CD4-positive, alpha-beta T cell treated with Interleukin-6 at 100 ng/mL for 8 hours (primary cell): ENCODE measurements around the gene ALKBH6.

Source experiments
- DNase-seq: peaks from one replicate; pipeline ENCODE4 v3.0.0-alpha.2; 2020; ENCODE audit warnings: mixed read lengths, low spot score

Gene ALKBH6

DNA sequence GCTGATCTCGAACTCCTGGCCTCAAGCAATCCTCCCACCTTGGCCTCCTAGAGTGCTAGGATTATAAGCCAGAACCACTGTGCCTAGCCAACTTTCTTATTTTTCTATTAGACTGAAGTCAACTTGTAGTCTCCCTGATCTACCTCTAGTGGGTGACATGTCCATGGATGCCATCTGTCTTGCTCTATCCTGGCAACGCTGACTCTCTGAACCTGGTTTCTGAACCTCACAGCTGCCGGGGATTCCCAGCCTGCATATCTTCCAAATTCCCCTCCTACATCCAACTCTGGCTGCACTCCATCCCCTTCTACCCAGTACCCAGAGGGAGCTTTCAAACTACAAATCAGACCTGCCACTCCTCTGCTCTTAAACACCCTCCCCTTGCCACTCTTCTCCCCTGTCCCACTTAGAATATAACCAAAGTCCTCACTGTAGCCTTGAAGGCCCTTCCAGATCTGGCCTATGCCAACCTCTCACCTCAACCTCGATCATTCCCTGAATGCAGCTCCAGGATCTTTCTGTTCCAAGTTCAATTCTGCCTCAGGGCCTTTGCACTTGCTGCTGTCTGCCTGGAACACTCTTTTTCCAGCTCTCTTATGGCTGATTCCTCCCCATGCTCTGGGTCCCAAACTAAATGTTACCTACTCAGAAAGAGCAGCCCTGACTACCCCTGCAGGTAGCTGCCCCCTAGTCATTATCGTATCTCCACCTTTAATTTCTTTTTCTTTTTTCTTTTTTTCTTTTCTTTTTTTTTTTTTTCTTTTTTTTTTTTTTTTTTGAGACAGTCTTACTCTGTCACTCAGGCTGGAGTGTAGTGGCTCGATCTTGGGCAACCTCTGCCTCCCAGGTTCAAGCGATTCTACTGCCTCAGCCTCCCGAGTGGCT lies 16.5 kb upstream of the ALKBH6 start:
- DNase-seq, result no peak

- no peak for DNase-seq
Measured at GRCh38 chr19:36028313-36029041, 14.5 kb upstream of the ALKBH6 start.

- no peak for DNase-seq
Measured at GRCh38 chr19:36027696-36028095, 13.7 kb upstream of the ALKBH6 start.

GRCh38 chr19:36026091-36026876 lies 12.3 kb upstream of the ALKBH6 start:
- no peak for DNase-seq

DNA sequence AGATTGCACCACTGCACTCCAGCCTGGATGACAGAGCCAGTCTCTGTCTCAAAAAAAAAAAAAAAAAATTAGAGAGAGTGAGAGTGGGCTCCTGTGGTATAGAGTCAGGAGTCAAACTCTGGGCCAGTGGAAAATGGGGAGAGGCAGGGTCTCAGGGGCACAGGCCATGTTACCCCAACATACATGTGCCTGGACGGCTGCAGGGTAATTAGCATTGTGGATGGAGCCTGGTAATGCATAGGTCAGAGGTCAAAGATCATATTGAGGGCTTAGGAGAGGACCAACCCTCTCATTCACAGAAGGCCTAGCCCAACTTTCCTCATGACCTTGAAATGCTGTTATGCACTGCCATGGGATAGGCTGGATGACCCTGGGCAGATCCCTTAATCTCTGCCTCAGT lies 11.5 kb upstream of the ALKBH6 start:
- DNase-seq, result no peak

DNA sequence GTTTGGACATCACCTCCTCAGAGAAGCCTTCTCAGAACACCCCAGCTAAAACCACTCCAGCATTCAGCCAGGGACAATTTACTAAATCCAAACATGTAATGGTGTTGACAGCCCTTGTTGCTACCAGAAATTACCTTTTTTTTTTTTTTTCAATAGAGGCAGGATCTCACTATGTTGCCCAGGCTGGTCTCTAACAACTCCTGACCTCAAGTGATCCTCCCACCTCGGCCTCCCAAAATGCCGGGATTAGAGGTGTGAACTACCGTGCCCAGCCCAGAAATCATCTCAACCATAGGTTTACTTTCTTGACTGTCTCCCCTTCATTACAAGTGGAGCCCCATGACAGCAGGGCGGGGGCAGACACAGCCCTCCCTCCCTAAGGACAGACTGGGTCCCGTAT lies 9.4 kb upstream of the ALKBH6 start:
- DNase-seq, result no peak

DNA sequence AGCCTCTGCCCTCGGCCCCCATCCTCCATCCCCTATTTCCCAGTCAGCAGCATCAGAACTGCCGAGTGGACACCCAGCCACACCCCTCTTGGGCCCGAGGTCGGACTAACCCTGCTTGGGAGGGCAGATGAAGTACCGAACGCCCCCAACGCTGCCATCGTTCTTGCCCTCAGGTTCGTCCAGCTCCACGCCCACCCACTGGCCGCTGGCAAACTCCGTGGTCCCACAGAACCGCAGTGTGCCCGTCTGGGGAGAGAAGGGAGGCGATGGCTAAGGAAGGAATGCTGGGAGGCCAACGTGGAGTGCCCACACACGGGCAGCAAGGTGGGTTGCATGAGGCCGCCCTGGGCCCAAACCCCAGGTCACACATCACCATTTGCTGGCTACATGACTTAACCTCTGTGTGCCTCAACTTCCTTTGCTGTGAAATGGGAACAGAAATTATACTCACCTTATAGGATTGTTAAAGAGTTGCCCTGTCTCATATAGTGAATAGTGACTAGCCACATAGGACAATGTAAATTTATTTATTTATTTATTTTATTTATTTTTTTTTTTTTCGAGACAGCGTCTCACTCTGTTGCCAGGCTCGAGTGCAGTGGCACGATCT lies 5.2 kb upstream of the ALKBH6 start:
- no peak for DNase-seq

DNA sequence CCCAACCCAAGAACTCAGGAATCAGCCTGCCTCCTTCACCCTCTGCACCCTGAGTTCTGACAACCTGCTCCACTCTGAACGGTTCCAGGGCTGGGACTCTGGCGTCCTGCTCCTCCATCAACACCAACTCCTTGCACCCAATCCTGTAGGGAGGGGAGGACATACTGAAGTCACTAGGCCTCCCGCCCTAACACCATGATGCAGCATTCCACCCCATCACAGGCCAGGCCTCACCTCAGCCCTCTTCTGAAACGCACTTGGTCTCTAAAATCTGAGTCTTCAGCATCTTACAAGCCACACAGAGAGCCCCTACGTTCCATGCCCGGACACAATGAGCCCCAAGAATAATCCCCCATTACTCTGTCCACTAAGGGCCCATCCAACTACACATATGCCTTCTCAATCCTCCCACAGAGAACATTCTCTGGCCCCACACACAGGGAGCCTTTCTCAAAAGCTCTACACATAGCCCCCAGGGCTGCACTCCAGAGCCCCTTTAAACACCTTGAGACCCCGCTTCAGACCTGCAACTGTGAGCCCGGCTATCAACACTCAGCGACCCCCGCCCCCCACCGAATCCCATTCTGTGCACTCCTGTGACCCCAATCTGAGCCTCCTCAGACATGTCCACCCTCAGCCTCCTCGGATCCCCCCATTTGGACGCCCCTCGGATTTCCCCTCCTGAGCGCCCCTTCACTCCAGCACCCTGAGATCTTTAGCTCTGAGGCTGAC lies 567 bp downstream of the ALKBH6 start:
- DNase-seq, result no peak

GRCh38 chr19:36010402-36010801 lies 3.6 kb downstream of the ALKBH6 start:
- no peak for DNase-seq

DNA sequence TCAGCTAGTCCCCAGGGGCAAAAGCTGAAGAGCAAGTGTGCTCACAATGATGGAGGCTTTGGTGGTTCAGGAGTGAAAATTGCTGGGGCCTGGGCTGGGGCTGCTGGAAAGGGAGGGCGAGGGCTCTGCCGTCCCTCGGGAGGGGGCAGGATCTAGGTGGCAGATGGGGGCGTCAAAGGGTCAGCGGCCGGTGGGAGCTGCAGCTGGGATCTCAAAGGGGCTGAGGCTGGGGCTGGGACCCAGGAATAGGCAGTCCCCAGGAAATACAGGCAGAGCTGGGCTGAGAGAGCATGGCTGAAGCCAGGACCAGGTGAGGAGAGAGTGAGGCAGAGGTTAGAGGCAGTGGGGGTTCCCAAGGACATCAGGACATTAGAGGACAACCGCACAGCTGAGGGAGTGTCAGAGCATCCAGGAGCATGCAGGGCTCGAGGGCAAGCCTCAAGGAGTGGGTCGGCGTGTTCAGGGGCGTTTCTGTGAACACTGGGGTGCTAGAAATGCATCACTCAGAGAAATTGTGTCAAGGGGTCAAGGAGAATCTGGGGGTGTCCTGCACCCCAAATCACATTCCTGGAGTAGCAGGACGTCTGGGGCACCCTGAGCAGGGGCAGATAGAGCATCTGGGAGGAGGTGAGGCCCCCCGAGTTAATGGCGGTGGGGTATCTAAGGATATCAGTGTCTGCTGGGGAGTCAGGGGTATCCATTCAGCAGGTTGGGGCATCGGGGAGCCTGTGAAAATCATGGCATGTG lies 4.2 kb downstream of the ALKBH6 start:
- no peak for DNase-seq

DNA sequence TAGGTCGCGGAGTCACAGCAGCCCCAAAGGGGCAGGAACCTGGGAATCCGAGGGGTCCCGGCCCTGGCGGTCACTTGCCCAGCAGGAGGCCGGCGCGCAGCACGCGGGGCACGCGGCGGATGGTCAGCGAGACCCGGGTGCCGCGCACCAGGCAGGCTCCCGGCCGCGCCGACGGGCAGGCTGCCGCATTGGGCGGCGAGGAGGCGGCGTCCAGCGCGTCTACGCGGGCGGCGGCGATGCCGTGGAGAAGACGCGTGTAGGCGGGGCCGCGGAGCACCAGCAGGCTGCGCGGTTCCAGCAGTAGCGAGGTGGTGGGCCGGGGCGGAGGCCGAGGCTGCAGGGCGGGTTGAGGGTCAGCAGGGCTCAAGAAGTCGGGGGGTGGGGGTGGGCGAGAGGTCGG lies 4.8 kb downstream of the ALKBH6 start:
- DNase-seq, result peak; percentile 28

DNA sequence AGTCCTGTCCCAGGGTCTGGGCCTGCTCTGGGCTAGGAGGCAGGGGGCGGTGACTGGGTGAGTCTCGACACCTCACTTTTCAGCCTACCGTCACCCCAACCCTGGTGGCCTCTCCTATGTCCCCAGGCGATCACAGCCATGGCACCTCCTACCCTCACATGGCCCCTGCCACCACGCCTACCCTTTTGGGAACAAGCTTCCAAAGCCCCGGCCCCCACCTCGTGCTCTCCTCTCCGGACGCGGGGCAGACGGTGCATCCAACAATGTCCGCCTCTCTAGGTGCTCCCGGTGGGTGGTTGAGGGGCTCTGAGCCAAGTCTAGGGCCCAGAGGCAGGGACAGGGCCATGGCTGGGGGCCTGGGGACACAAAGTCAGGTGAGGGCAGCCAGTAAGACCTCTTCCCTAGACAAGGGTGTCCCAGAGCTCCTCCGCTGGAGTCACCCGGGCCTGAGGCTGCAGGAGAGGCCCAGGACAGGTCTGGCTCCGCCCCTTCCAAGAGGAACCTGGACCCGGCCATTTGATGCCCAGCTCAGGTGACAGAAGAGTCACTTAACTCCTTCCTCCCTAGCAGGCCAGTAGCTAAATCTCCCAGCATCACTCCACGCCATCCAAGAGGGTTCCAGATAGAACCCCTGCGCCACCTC lies 5.6 kb downstream of the ALKBH6 start, which contains the start of gene SYNE4:
TSS of gene SYNE4 (minus strand) at position 478 of the 643 bp plus-strand sequence. CDS start at position 346, 132 bp downstream.
- DNase-seq, result no peak

GRCh38 chr19:36006955-36007354 lies 7.1 kb downstream of the ALKBH6 start:
- DNase-seq, result no peak

DNA sequence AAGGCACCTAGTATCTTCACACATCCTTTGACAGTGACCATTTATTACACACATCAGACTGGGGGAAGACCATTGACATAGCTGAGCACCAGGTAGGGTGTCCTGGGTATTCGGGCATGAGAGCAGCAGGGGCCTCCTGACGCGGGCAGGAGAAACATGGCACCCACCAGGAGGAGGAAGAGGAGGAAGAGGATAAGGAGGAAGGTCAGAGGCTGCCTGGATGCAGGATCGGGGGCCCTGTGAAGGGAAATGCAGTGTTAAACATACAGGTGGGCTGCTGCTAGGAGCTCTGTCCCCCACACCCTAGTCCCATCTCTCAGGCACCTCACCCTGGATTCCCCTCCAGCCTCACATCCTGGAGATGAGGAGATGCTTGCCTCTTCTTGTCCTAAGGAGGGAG lies 10.7 kb downstream of the ALKBH6 start:
- no peak for DNase-seq

DNA sequence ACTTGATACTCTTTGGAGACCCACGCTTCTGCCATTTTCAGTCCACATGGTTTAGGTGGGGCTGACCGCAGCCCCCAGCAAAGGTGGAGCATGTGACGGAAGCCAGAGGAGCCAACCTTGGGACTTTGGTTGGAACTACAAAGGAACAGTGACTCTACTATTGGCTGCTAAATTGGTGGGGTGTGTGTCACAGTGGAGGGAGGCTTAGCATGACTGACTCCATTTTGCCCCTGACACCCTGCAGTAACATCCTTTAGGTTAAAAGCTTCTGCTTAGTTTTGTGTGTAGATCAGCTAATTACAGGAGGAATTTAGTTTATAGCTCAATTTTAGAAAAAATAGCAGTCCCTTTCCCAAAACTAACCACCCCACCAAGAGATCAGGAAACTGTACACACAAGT lies 12.4 kb downstream of the ALKBH6 start:
- no peak for DNase-seq

DNA sequence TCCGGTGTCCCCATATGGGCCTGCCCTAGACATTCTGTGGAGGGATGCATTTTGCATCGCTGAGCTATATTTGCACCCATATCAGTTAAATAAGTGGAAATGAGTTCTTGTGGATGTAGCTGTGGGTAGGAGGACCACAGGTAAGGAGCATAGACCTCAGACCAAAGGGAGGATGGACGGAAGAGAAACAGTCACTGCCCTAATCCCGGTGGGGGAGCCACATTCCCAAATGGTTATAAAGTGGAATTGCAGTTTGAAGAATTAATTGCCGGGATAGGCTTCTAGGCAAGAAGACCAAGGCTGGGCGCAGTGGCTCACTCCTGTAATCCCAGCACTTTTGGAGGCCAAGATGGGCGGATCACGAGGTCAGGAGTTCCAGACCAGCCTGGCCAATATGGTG lies 17.2 kb downstream of the ALKBH6 start:
- DNase-seq, result no peak

DNA sequence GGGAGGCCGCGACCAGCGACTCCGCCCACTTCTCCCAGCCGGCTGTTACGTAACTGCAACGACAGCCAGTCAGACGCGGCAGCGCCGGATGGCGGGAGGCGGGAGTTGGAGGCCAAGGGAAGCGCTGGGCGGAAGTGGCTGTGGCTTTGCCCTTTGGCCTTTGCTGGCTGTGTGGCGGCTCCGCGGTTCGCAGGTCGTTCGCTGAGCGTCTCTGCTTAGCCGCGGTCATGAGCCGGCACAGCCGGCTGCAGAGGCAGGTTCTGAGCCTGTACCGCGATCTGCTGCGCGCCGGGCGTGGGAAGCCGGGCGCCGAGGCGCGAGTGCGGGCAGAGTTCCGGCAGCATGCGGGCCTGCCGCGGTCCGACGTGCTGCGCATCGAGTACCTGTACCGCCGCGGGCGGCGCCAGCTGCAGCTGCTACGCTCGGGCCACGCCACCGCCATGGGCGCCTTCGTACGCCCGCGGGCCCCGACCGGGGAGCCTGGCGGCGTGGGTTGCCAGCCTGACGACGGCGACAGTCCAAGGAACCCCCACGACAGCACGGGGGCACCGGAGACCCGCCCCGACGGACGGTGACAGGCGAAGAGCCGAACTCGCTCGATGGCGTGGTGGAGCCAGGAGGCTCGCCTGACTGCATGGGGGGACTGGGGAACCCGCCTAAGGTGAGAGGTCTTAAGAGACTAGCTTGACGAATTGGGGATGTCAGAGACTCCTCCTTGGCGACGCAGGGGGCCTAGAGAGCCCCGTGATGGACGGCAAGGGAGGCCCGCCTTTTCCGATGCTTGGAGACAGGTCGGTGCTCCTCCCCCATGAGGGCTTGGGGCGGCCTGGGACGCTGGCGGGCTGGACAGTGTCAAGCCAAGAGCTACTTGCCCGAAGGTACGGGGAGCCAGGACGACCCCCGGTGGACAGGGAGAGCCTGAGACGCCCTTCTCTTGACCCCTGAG lies 18.7 kb downstream of the ALKBH6 start, which contains the start of gene SDHAF1:
TSS of gene SDHAF1 (plus strand) at position 141 of the 946 bp plus-strand sequence. CDS start at position 228, 87 bp downstream.
- DNase-seq, result peak; percentile 93

DNA sequence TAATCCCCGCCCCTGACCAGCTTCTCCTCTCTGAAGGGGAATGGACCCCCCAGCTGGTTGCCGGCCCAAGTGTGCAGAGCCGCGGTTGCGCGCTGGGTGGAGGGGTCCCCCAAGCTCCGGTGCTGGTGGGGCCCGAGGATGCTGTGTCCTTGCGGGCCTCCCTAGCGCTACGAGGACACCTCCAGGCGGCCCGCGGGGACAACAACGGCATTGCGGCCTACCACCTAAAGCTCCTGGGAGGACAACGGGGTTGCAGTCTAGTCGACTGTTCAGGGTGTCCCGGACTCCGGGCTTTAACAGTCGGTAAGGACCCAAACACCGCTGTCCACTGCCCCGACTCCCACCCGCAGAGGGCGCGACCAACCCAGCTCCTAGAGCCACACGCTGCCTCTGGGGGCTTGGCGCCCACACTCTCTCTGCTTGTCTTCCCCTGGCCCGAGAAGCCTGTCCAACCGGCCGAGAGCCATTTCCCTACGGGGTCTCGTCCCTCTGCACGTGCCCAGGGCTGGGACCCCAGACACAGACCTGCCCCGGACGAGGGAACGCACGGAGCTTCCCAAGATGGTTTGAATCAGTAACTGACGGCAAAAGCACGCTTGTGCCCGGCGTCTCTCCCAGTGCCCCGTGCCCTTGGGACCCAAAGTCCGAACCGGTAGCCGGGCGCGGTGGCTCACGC lies 20.0 kb downstream of the ALKBH6 start:
- DNase-seq, result no peak
